GM19035 (cell line): ENCODE data around the gene VIPR2.

Source experiments
- ATAC-seq: cut with Tn5 transposase; IDR thresholded peaks from one replicate; pipeline ENCODE4 v1.9.1; 2021; ENCODE audit not compliant: unreplicated experiment

VIPR2 gene

DNA sequence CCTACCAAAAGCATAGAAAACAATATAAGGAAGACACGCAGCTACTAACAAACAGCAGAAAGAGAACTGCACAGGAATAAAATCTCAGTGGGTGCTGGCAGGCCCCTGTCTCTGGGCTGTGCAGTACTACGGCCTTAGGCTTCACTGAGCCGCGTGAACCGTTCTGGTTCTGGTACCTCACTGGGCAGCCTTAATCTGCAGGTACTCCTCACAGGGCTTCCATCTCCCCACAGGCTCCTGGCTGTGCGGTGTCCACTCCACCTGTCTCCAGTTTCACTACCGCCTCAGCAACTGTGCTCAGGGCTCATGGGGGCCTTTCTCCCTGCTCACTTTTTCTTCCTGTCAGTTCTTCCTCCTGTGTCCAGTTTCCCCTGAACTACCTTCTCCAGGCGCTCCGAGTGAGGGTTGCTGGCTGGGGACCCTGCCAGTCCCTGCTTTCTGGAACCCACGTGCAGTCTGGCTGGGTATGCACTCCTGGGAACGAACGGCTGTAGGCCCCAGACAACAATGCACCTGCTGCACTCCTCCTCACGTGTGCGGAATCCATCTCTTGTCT is 75.7 kb downstream of the VIPR2 start:
- no peak for ATAC-seq

DNA sequence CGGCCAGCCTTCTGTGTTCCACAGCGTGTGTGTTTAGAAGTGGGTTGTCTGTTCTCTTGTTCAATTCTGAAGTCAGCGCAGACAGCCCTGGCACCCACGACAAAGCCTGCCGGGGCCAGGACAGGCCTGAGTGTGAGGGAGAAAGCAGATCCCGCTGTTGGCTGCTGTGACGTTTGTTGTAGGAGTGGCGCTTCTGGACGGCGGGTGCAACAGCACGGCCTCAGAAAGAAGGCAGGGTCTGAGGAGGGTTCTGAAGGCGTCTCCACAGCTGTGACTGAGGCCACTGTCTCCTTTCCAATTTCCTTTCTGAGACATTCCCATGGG is 76.2 kb downstream of the VIPR2 start:
- no peak for ATAC-seq

DNA sequence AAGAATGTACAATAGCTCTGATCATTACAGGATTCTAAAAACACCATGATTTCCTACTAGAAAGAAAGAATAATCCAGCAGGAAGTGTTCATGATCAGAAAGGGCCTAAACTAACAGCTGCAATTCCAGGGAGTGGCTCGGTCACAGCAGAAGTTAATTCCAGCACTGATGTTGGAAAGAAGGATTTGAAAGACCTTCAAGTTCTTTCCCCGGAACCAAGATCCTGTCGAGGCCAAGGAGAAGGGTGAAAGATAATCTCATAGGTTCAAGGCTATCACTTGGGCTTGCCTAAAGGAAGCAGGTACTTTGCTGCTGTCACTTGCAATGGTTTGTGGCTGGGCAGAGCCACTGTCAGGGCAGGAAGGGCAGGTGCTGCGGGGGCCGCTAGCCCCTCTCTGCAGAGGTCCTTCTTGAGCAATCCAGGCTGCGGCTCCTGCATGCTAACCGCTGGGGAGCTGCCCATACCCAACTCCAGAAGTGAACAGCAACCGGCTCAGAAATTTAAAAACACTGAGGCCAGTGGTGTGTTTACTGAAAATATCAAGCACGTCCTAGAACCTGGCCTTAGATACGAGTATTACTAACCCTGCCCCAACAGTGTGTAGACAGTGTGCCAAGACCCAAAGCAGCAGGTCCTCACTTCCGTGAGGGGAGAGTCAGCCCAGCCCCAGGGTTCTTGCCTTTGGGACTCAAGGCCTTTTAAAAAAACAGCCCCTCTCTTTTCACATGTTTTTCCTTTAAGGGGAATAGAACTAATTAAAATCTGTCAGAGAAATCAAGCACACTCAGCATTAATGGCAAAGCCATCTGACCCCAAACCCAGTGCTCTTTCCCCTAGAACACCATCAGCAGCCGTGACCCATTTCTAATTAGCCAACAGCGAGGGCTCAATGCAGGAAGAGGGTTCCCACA is 76.8 kb downstream of the VIPR2 start:
- ATAC-seq = no peak

DNA sequence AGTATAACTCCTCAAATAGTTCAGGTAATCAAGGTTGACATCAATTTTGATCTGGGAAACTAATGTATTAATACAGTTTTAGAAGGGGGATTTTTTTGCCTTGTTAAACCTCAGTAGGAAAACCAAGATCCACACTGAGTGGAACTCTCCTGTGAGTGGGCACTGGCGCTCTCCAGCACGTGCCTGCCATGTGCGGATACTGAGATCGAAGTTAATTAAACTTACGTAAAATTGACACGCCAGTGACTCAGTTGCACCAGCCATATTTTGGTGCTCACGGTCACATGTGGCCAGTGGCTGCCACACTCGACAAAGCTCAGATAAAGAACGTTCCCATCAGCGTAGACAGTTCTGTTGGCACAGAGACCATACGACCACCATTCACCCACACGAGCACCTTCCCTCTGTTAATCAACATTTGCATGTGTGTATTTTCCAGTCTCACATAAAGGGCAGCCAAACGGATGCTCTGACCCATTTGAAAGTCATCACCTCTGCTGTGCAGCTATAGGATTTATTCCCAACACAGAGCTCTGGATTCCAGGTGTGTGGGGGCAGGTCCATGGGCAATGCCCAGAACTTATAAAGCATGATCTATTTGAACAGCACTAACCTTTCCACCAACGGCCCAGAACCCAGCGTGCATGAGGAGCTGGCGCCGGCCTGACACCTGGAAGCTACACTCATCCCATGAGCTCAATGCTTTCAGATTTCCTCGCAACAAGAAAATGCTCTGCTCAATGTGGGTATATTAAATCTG is 77.7 kb downstream of the VIPR2 start:
- ATAC-seq = no peak

DNA sequence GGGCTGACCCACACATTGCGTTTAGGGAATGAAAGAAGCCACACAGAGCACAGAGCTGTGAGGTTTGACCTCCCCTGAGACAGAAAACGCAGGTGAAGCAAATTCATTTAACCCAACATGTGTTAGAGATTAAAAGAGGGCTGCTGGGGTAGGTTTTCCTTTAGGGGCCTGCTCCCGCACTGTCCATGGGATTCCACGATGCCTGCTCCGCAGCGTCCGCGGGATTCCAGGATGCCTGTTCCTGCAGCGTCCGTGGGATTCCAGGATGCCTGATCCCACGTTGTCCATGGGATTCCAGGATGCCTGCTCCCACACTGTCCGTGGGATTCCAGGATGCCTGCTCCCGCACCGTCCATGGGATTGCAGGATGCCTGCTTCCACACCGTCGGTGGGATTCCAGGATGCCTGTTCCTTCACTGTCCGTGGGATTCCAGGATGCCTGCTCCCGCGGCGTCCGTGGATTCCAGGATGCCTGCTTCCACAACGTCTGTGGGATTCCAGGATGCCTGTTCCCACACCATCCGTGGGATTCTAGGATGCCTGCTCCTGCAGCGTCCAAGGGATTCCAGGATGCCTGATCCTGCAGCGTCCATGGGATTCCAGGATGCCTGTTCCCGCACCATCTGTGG is 78.7 kb downstream of the VIPR2 start:
- ATAC-seq = no peak

DNA sequence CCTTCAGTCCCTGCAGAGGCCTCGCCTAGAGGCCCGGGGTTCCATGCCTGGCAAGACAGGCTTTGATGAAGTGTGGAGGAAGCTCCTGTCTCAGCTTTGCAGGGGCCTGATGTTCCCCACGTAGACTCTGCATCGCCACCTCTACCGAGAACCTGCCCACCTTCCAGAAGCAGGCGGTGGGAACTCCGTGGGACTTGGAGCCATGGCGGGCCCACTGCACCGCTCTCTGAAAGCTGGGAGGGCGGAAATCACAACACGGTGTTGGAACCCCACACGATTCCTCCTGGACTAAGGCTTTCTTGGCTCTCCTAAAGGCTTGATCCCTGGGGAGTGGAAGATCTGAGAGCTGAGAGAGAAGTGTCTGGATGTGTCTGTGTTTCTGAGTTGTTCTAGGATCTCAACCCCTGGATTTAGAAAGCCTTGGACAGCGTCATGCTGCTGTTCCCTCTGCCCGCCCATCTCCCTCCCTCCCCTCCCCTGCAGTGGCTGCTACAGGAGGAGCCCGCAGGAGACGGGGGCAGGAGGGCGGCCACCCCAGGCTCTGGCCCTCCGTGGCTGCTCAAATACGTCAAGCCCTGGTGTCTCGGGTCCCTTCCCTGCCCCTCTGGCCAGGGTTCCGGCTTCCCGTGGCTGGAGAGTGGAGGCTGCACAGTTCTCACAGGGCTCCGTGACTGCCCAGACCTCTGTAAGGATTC is 79.7 kb downstream of the VIPR2 start:
- ATAC-seq = no peak

DNA sequence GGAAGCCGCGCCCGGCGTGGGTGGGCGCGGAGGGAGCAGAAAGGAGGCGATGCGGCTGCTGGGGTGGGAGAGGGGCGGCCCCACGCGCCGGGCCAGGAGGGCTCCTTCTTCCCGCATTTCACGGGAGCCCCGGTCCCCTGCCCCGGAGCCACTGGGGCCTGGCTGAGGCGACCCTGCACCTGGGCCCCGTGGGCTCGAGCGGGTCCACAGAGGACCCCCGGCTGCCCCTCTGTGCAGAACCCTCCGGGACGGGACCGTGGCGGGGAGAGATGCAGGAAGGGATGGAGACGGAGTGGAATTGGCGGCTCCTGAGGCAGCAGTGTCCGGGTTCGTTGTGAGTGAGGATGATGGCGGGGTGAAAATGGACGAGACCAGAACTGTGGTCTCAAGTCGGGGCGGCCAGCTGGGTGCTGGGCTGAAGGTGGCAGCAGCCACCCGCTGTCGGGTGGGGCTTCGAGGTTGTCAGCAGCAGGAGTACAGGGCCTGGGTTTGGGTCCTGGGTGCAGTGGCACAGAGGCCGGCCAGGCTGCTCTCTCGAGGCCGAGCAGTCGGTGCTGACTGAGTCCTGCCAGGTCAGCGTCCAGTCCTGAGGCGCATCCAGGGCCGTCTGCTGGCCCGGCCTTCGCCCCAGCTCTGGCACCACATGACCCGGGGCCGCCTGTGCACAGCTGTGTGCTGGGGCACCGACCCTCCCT is 80.4 kb downstream of the VIPR2 start:
- ATAC-seq = no peak

DNA sequence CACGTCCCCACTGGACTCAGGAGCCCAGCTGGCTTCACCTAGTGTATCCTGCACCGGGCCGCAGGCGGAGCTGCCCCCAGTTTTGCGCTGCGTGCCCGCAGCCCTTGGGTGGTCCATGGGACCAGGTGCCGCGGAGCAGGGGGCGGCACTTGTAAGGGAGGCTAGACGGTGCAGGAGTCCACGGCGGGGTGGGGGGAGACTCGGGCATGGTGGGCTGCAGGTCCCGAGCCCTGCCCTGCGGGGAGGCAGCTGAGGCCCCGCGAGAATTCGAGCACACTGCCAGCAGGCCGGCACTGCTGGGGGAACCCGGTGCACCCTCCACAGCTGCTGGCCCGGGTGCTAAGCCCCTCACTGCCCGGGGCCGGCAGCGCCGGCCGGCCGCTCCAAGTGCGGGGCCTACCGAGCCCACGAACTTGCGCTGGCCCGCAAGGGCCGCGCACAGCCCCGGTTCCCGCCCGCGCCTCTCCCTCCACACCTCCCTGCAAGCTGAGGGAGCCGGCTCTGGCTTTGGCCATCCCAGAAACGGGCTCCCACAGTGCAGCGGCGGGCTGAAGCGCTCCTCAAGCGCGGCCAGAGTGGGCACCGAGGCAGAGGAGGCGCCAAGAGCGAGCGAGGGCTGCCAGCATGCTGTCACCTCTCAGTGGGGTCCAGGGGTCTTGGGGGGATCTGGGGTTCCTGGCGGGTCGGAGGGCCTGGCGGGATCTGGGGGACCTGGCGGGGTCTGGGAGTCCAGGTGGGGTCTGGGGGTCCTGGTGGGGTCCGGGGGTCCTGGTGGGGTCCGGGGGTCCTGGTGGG is 81.4 kb downstream of the VIPR2 start:
- no peak for ATAC-seq

DNA sequence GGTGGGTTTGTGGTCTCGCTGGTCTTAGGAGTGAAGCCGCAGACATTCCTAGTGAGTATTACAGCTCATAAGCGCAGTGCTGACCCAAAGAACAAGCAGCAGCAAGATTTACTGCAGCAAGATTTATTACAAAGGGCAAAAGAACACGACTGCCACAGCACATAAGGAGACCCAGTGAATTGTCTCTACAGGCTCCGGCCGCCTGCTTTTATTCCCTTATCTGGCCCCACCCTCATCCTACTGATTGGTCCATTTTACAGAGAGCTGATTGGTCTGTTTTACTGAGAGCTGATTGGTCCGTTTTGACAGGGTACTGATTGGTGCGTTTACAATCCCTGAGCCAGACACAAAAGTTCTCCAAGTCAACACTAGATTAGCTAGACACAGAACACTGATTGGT is 82.1 kb downstream of the VIPR2 start:
- no peak for ATAC-seq

DNA sequence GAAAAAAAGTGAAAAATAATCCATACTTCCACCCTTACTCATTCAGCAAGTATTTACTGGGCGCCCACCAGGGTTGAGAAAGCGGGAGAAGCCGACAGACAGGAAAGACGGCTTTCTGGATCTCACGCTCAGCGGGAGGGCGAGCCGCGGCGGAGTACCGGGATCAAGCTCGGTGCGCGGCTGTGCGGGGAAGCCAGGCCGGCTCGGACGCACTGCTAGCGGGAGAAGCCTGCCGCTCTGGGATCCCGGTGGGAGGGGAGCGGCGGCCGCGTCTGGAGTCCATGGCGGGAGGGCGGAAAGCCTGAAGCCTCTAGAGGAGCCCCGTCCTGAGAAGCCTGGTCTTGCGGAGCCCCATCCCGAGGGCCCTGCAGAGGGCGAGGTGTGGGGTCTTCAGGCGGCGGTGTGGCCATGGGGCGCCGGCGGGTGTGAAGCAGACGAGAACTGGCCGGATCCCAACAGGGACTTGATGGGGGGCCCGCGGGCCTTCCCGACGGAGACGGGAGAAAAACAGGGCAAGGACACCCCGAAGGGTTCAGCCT is 82.9 kb downstream of the VIPR2 start:
- no peak for ATAC-seq

DNA sequence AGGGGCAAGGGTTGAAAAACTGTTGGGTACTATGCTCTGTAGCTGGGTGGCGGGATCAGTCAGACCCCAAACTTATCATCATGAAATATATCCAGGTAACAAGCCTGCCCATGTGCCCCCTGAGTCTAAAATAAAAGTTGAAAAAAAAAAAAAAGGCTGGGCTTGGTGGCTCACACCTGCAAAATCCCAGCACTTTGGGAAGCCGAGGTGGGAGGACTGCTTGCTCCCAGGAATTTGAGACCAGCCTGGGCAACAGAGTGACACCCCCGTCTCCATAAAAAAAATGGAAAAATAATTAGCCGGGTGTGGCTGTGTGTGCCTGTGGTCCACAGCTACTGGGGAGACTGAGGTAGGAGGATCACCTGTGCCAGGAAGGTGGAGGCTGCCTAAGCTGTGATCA is 83.5 kb downstream of the VIPR2 start:
- ATAC-seq = no peak

DNA sequence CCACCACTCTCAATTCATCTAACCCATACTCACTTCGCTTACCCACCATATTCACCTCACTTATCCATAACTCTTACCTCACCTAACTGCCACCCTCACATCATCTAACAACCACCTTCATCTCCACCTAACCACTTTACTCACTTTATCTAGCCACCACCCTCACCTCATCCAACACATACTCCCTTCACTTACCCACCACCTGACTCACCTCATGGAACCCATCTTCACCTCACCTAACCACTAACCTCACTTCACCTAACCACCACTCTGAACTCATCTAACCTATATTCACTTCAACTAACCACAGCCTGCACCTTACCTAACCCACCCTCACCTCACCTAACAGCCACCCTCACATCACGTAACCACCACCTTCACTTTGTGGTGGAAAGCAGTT is 84.2 kb downstream of the VIPR2 start:
- ATAC-seq = no peak

DNA sequence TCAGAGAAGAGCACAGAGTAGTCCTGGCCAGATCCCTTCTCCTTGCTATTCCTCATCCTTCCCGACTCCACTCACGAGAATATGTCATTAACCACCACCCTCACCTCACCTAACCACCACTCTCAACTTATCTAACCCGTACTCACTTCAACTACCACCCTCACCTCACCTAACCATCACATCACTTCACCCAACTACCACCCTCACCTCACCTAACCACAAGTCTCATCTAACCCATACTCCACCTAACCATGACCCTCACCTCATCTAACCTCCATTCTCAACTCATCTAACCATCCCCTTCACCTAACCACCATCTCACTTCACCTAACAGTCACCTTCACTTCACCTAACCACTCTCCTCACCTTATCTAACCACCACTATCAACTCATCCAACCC is 85.0 kb downstream of the VIPR2 start:
- no peak for ATAC-seq

DNA sequence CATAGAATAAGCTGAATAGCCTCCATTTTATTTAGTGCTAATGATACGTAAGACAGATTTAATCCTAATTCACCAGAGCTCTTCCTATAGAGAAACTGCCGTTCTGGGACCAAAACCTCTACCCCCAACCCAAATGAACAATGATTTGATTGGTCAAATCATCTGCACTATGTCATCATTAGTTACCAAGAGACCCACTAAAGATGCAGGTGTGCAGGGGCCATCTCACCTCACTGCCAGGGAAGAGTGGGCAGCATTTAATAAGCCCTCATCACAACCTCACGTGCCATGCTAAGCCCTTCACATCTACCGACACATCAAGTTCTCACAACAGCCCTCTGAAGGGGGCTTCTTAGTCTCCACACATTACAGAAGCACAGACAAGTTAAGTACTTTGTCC is 87.0 kb downstream of the VIPR2 start:
- ATAC-seq = no peak

DNA sequence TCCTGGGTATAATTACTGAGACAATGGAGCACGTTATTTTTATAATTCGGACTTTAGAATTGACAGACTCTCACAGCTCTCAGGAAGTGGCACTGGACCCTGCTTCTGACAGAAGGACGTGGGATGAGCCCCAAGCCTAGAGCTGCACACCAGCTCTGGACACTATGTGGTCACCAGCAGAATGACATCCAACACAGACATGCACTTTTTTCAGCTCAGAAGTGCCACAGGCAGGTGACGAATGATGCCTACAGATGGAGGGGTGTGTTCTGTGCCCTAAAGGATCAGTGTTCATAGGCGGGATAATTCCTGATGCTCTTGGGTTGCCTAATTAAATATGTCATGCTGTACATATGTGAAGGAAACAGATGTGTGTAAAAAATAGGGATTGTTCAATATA is 87.9 kb downstream of the VIPR2 start:
- ATAC-seq = no peak

DNA sequence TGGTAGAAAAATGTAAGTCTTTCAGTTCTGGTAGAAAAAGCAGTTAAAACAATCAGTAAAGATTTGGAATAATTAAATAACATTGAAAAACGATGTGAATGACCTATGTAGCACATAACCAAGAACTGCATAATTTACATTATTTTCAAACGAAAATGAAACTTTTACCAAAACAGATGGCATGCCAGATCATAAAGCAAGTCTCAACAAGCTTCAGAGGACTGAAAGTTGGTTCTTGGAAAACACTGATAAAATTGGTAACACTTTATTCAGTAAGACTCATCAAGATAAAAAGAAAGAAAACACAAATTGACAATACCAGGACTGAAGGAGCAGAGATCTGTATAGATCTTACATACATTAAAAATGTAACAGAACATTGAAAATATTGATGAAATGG is 92.8 kb downstream of the VIPR2 start:
- no peak for ATAC-seq

DNA sequence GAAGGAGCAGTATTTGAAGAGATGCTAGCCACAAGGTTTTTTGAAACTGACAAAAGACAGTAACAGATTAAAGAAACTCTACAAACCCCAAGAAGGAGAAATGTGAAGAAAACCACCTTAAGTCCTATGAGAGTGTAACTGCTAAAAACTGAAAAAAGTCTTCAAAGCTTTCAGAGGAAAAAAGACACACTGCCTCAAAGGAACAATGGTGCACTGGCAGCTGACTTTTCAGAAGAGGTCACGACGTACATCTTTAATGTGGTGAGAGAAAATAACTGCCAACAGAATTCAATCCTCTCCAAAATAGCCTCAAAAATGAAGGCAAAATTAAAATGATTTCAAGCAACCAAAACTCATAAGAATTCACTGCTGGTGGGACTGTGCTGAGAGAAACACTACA is 94.0 kb downstream of the VIPR2 start:
- ATAC-seq = no peak

DNA sequence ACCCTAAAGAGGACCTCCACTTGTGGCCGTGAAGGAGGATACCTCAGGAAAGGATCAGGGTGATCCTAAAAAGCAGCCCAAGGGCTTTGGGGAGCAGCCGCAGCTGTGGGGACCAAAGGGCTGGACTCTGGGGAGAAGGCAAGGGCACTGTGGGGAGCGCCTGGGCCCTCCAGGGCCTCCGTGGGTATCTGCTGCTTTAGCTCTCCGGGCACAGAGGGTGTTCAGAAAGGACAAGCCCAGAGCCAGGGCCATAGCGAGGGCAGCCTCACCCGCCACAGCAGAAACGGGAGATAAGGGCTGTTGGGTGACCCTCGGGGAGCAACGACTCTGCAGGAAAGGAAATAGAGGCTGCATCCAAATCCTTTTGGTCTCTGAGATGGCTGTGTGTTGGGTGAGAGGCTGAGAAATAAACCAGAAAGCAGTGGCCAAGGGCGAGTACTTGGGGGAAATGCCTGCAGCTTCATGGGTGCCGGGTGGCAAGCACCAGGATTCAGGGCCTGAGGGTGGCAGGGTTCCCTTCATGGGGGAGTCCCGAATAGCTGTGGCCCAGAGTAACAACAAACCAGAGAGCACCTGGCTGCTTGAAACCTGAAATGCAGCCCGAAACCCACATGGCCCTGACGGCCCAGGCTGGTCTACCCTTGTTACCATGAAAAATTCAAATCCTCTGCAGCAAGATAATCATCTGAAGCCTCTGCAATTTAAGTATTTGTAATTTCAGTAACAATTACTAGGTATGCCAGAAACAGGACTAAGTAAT is 95.2 kb downstream of the VIPR2 start:
- no peak for ATAC-seq

DNA sequence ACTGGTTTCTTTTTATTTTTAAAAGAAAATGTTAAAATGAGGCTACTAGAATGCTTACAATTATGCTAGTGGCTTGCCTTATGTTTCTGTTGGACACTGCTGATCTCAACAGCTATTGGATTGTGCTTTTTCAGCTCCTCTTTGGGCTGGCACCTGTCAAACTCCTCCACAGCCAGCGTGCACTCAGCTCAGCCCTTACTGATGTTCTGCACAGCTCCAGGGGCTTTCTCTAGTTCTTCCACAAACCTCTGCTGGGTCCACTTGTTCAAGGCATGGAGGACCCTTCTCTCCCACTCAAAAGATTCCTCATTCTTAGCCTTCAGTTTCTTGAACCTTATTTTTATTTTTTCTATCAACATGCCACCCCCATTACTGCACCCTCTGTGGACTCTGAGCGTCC is 96.0 kb downstream of the VIPR2 start:
- no peak for ATAC-seq
